ENCODE measurements around the gene CD27.
A peak's percentile ranks its signal among the peaks of the same experiment; 100 is the strongest.

CD27 gene

DNA sequence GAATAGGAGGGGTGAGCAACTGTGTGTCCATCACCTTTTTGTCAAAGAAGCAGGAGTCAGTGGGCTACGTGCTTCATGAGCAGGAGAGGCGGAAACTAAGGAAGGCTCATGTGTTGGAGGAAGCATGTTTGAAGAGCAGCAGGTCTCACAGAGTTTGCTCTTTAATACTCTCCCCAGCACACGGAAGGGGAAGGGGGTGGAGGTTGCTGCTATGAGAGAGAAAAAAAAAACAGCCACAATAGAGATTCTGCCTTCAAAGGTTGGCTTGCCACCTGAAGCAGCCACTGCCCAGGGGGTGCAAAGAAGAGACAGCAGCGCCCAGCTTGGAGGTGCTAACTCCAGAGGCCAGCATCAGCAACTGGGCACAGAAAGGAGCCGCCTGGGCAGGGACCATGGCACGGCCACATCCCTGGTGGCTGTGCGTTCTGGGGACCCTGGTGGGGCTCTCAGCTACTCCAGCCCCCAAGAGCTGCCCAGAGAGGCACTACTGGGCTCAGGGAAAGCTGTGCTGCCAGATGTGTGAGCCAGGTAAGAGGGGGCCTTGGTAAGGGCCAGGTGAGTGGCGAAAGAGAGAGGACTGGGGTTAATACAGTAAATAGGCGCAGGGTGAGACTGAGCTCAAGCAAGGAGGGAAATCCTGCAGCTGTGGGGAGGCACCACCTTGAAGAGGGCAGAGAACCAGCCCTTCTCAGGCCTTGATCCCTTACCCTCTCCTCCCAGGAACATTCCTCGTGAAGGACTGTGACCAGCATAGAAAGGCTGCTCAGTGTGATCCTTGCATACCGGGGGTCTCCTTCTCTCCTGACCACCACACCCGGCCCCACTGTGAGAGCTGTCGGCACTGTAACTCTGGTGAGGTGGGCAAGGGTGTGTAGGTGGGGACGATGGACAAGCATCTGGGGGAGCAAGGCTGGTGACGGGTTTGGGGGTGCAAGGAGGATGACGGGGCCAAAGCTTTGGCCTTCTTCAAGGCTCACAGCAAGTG is at the start of gene CD27:
CD27 (plus strand) TSS at position 252 of the 985 bp plus-strand sequence; CDS start at position 393, 141 bp downstream.
- peaks cover 33 to 41% of the 10 kb centered on the region in 2 donors for H3K36me3 Mint-ChIP-seq
- peak; percentile 16 to 44 for ATAC-seq (replicated peaks)
- H3K9me3 Mint-ChIP-seq, result no peaks in the 10 kb centered on the region
- DNase-seq, result no peak
- peak within 1 kb of the TSS; percentile 95 for H3K27ac Mint-ChIP-seq
- peak within 1 kb of the TSS; percentile 42 to 82 for H3K4me3 Mint-ChIP-seq
- no peaks in the 10 kb centered on the region for H3K27me3 Mint-ChIP-seq
- peaks cover 54 to 81% of the 10 kb centered on the region in 2 donors for H3K4me1 Mint-ChIP-seq

DNA sequence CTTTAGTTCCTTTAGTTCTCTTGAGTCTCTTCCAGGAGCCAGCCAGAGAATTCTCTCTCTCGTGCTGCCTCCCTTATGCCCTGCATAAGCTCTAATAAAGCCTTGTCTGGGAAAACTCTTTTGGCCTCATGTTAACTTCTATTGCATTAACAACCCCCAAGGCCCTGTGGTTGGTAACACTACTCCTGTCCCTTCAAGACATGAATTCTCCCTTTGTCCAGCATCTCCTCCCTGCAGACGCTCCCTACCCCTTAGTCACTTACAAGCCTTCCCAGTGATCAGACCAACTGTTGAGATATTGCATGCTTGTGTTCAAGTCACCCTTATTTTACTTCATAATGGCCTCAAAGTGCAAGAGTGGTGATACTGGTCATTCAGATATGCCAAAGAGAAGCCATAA is 48.7 kb upstream of the CD27 start:
- no peak for ATAC-seq (replicated peaks)

DNA sequence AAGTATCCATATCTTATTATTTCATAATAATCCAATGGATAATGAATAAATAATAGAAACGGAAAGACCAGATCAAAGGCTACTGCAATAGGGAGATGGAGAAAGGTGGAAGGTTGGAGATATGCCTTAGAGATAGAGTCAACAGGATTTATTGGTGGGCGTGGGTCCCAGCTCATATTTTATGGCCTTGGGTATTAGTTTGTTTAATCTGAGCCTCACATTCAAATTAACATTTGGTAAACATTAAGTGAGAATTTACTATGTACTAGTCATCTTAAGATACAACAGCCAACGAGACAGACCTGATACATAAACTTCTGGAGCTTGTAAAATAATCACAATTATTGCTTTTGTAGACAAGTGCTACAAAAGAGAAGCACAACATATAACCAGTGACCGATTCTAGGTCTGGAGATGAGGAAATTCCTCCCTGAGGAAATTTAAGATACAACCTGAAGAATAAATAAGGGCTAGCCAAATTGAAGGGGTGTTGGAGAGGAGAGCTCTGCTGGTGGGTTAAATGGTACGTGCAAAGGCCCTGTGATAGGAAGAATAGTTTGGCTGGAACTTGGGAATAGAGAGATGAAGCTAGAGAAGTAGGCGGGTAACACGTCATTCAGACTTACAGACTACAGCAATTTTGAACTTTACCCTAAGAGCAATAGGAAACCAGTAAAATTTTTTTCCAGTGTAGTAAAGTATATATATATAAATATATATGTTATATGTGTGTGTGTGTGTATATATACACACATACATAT is 44.7 kb upstream of the CD27 start:
- Mint-ChIP-seq H3K27ac (no peak overlapping the region), H3K4me1 (no peaks in the 10 kb centered on the region), H3K9me3 (no peaks in the 10 kb centered on the region), H3K27me3 (peaks cover 6 to 12% of the 10 kb centered on the region in 2 donors), H3K4me3 (no peak overlapping the region), H3K36me3 (no peaks in the 10 kb centered on the region)
- no peak for DNase-seq
- ATAC-seq (replicated peaks), result no peak

More for the DNA sequence above, 48.7 kb upstream of the CD27 start:
- Mint-ChIP-seq H3K36me3 (no peaks in the 10 kb centered on the region), H3K27ac (no peak overlapping the region), H3K9me3 (no peaks in the 10 kb centered on the region), H3K4me3 (no peak overlapping the region), H3K4me1 (no peaks in the 10 kb centered on the region), H3K27me3 (peaks cover 0 to 6% of the 10 kb centered on the region in 2 donors)
- no peak for DNase-seq

DNA sequence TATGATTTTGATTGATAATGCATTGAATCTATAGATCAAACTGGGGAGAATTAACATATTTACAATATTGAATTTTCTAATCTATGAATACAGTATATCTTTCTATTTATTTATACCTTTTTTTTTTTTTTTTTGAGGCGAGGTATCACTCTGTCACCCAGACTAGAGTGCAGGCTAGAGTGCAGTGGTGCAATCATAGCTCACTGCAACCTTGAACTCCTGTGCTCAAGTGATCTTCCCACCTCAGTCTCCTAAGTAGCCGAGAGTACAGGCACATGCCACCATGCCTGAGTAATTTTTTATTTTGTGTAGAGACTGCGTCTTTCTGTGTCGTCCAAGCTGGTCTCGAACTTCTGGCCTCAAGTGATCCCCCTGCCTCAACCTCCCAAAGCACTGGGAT is 40.4 kb upstream of the CD27 start:
- ATAC-seq (replicated peaks) (no peak), DNase-seq (no peak)
- H3K9me3 Mint-ChIP-seq, result peaks cover 0 to 3% of the 10 kb centered on the region in 2 donors
- H3K4me3 Mint-ChIP-seq, result no peak overlapping the region
- H3K36me3 Mint-ChIP-seq, result no peaks in the 10 kb centered on the region
- H3K27me3 Mint-ChIP-seq, result peaks cover 14 to 17% of the 10 kb centered on the region in 2 donors
- no peak overlapping the region for H3K27ac Mint-ChIP-seq
- H3K4me1 Mint-ChIP-seq, result no peaks in the 10 kb centered on the region

DNA sequence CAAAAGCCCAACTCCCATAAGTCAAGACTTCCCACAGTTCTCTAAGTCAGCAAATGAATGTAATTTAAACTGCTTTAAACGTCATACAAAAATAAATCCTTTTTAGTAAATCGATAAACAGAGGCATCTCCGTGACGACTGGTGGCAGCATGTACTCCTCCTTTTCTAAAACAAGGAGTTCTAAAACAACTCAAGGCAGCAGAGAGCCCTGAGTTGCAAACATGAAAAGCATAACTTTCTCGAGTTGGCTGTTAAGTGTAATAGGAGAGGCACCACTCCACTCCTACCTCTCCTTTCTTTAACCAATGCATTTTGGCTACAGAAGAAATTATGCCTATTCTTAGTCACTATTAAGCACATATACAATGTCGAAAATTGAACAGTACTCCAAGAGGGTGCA is 38.8 kb upstream of the CD27 start:
- Mint-ChIP-seq H3K9me3 (peaks cover 0 to 3% of the 10 kb centered on the region in 2 donors), H3K4me3 (no peak overlapping the region), H3K4me1 (no peaks in the 10 kb centered on the region), H3K27me3 (peaks cover 14 to 18% of the 10 kb centered on the region in 2 donors), H3K27ac (no peak overlapping the region), H3K36me3 (no peaks in the 10 kb centered on the region)
- DNase-seq (no peak), ATAC-seq (replicated peaks) (no peak)

DNA sequence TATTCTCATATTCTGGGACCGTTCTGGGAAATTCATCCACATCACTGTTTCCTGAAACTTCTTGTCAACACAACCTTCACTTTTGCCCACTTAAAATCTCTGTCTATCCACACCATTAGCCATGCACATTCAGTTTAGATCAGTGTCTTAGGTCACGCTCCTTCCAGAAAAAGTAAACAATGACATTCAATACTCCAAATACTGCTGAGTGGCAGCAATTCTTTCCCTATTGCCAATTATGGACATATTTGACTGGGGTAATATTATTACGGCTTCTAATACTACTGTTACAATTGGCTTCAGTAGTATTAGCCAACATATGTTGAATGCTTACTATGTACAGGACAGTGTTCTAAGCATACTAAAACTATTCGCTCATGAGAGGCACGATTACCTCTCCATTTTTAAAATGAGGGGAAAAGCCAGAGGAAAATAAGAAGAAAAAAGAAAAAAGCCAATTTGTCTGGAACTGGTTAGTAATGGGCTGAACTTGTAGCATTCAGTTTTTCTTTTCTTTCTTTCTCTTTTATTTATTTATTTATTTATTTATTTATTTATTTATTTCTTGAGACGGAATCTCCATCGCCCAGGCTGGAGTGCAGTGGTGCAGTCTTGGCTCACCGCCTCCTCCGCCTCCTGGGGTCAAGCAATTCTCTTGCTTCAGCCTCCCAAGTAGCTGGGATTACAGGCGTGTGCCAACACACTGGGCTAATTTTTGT is 37.4 kb upstream of the CD27 start:
- Mint-ChIP-seq H3K9me3 (peaks cover 0 to 3% of the 10 kb centered on the region in 2 donors), H3K4me1 (no peaks in the 10 kb centered on the region), H3K27me3 (peaks cover 9 to 18% of the 10 kb centered on the region in 2 donors), H3K36me3 (no peaks in the 10 kb centered on the region), H3K4me3 (no peak overlapping the region), H3K27ac (no peak overlapping the region)
- DNase-seq (no peak), ATAC-seq (replicated peaks) (no peak)

DNA sequence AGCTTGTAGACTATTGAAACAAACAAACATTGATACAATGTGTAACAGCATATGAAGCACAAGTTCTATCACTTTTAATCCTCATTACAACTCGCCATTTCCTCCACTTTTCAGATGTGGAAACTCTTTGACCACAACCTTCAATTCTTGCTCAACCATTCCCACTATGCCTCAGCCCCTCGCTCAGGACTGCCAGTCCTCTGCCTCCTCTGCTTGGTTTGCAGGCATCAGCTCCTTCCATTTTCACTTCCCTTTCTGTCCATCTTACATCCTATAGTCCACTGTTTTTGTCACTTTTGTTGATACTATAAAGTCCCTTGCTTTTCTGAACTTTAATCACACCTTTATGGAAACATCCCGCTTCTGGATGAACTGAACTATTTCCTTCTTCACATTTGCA is 28.2 kb upstream of the CD27 start:
- no peak overlapping the region for H3K27ac Mint-ChIP-seq
- peak; percentile 27 for DNase-seq
- H3K36me3 Mint-ChIP-seq, result no peaks in the 10 kb centered on the region
- H3K4me3 Mint-ChIP-seq, result no peak overlapping the region
- H3K4me1 Mint-ChIP-seq, result peaks cover 10% of the 10 kb centered on the region in 2 donors
- ATAC-seq (replicated peaks), result peak; percentile 77 to 96
- H3K27me3 Mint-ChIP-seq, result peaks cover 9 to 22% of the 10 kb centered on the region in 2 donors
- no peaks in the 10 kb centered on the region for H3K9me3 Mint-ChIP-seq

DNA sequence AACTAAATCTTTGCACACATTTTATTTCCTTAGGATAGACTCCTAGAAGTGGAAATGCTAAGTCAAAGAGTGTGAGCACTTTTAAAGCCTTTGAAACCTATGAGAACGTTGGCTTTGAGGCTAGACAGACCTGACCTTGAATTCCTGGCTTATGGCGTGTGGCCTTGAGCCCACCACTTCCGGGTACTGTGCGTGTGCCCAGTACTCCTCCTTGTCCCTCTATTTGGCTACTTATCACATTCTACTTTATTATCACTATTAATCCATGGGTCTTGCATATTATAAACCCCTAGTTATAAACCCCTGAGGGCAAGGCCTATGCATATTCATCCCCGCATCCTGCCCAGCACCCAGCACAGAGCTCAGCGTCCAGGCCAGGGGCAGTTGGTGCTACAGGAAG is 26.0 kb upstream of the CD27 start:
- H3K4me1 Mint-ChIP-seq, result peaks cover 15 to 17% of the 10 kb centered on the region in 2 donors
- peaks cover 8 to 16% of the 10 kb centered on the region in 2 donors for H3K27me3 Mint-ChIP-seq
- no peak for ATAC-seq (replicated peaks)
- no peaks in the 10 kb centered on the region for H3K36me3 Mint-ChIP-seq
- H3K9me3 Mint-ChIP-seq, result no peaks in the 10 kb centered on the region
- no peak overlapping the region for H3K4me3 Mint-ChIP-seq
- H3K27ac Mint-ChIP-seq, result no peak overlapping the region
- DNase-seq, result no peak

DNA sequence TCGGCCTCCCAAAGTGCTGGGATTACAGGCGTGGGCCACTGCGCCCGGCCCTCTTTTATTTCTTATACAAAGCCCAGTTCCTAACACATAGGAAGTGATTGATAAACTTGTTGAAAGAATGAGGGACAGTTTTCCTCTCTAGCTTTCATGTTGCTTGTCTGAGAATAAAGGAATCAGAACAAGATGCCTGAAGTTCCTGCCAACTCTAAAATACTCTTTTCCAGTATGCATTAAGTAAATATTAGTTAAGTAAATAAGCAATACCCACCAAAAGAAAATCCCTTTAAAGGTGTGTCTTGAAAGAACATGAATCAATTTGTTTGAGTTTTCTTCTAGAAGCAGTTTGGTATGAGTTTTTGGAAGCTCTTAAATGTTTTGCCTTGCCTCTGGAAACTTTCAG is 24.4 kb upstream of the CD27 start:
- Mint-ChIP-seq H3K4me3 (no peak overlapping the region), H3K9me3 (no peaks in the 10 kb centered on the region), H3K27ac (no peak overlapping the region), H3K4me1 (peaks cover 20 to 31% of the 10 kb centered on the region in 2 donors), H3K27me3 (peaks cover 0 to 14% of the 10 kb centered on the region in 2 donors), H3K36me3 (no peaks in the 10 kb centered on the region)
- no peak for ATAC-seq (replicated peaks)
- no peak for DNase-seq

DNA sequence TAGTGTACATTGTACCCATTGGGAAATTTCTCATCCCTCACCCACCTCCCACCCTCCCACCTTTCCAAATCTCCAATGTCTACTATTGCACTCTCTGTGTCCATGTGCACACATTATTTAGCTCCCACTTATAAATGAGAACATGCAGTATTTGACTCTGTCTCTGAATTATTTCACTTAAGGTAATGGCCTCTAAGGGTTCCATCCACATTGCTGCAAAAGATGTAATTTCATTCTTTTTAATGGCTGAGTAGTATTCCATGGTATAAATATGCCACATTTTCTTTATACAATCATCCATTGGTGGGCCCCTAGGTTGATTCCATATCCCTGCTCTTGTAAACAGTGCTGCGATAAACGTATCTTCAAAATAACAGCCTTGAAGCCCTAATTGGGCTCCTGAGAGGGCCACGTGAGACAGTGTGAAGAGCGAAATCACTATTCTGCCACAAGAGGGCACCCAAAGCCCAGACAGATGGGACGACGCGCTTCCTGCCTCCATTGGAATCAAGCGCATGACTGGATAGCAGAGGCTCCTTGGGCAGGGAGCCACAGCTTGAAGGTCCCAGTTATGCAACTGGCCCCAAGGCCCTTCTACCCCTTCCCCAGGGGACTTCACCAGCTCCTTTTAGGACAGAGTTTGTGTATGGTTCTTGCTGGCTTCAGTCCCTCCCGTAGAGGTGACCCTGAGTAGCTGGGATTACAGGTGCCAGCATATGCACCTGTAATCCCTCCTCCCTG is 21.3 kb upstream of the CD27 start:
- no peaks in the 10 kb centered on the region for H3K36me3 Mint-ChIP-seq
- DNase-seq, result peak; percentile 62
- peak overlapping the region in 1 of 2 donors; percentile 3 for H3K4me3 Mint-ChIP-seq
- ATAC-seq (replicated peaks), result peak; percentile 37 to 44
- peak overlapping the region; percentile 79 for H3K27ac Mint-ChIP-seq
- peaks cover 0 to 3% of the 10 kb centered on the region in 2 donors for H3K27me3 Mint-ChIP-seq
- H3K4me1 Mint-ChIP-seq, result peaks cover 33 to 44% of the 10 kb centered on the region in 2 donors
- no peaks in the 10 kb centered on the region for H3K9me3 Mint-ChIP-seq

DNA sequence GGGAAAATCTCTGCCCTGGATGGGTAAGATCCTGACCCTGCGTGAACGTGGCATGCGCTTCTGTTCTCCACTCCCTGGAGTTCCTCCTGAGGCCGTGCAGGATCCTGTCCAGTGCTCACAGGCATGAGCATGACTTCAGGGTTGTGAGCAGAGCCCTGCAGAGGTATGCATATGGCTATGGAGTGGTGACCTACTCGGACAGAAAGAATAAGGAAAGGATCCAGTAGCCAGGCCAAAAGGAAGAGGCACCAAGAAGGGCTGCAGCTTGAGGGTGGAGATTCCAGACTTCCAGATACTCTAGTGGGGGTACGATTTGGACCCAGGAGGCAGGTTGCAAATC is 20.8 kb upstream of the CD27 start:
- Mint-ChIP-seq H3K27me3 (peaks cover 0 to 3% of the 10 kb centered on the region in 2 donors), H3K4me3 (no peak overlapping the region)

DNA sequence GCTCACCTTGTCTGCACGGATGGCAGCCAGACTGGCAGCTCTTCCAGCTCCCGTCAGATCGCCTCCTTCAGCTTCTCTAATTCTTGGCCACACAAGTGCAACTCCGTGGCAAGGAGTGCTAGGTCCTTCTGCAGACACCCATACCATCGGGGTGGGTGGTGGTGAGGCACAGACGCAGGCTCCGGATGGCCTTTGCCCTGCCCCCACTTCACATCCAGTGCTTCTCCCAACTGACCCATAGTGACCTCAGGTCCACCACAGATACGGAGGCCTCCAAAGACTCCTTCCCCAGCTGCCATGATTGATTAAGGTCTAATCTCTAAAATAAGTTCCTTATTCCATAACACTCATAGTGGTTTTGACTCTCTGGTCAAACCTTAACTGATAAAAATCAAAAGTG is 19.9 kb upstream of the CD27 start:
- H3K27me3 Mint-ChIP-seq, result peaks cover 0 to 3% of the 10 kb centered on the region in 2 donors
- DNase-seq (no peak), ATAC-seq (replicated peaks) (no peak)
- H3K4me1 Mint-ChIP-seq, result peaks cover 33 to 49% of the 10 kb centered on the region in 2 donors
- peak overlapping the region; percentile 81 for H3K27ac Mint-ChIP-seq
- H3K9me3 Mint-ChIP-seq, result no peaks in the 10 kb centered on the region
- H3K4me3 Mint-ChIP-seq, result no peak overlapping the region
- no peaks in the 10 kb centered on the region for H3K36me3 Mint-ChIP-seq

More for the DNA sequence above, 20.8 kb upstream of the CD27 start:
- DNase-seq (no peak), ATAC-seq (replicated peaks) (no peak)
- Mint-ChIP-seq H3K27ac (peak overlapping the region; percentile 79), H3K9me3 (no peaks in the 10 kb centered on the region), H3K4me1 (peaks cover 33 to 46% of the 10 kb centered on the region in 2 donors), H3K36me3 (no peaks in the 10 kb centered on the region)

All from stimulated activated naive B cell treated with anti-CD40 and anti-IgM and Interleukin-4, amounts not matched to agents 10 μg/mL and 1 μg/mL and 100 μg/mL, for 72 hours (primary cell).